Measurements from ENCODE around the gene TNFRSF21.

Gene TNFRSF21

DNA sequence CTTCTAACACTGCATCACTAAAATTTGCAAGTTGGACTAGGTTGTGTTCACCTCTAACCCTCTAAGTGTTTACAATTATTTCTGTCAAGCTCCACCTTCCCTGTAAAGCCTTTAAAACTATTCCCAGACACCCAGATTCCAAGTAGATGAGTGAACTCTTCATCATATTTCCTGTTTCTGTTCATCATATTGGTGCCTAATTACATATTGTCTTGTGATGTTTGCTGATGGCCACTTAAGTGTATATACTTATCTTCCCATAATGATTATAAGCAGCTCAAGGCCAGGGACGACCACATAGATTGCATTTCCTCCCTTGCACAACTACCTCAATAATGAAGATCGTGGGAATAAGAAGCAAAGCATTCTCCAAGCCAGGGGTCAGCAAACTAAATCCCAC lies 16.8 kb downstream of the TNFRSF21 start:
- TF ChIP-seq, protein P1, sequence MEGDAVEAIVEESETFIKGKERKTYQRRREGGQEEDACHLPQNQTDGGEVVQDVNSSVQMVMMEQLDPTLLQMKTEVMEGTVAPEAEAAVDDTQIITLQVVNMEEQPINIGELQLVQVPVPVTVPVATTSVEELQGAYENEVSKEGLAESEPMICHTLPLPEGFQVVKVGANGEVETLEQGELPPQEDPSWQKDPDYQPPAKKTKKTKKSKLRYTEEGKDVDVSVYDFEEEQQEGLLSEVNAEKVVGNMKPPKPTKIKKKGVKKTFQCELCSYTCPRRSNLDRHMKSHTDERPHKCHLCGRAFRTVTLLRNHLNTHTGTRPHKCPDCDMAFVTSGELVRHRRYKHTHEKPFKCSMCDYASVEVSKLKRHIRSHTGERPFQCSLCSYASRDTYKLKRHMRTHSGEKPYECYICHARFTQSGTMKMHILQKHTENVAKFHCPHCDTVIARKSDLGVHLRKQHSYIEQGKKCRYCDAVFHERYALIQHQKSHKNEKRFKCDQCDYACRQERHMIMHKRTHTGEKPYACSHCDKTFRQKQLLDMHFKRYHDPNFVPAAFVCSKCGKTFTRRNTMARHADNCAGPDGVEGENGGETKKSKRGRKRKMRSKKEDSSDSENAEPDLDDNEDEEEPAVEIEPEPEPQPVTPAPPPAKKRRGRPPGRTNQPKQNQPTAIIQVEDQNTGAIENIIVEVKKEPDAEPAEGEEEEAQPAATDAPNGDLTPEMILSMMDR (IDR thresholded peaks at IDR 0.05; ENCODE audit: low read depth, low read length) = no peak
- H3K4me3 ChIP-seq (ENCODE audit: low read depth, low read length) = no peak overlapping the region
- no peak for DNase-seq (ENCODE audit: low read depth, low spot score)
- in situ Hi-C loops (cut with HindIII; ENCODE audit: low sequenced_read_pairs) = no loop called here

GRCh38 chr6:47292027-47292426 lies 17.7 kb downstream of the TNFRSF21 start:
- DNase-seq (ENCODE audit: low read depth, low spot score) = no peak

DNA sequence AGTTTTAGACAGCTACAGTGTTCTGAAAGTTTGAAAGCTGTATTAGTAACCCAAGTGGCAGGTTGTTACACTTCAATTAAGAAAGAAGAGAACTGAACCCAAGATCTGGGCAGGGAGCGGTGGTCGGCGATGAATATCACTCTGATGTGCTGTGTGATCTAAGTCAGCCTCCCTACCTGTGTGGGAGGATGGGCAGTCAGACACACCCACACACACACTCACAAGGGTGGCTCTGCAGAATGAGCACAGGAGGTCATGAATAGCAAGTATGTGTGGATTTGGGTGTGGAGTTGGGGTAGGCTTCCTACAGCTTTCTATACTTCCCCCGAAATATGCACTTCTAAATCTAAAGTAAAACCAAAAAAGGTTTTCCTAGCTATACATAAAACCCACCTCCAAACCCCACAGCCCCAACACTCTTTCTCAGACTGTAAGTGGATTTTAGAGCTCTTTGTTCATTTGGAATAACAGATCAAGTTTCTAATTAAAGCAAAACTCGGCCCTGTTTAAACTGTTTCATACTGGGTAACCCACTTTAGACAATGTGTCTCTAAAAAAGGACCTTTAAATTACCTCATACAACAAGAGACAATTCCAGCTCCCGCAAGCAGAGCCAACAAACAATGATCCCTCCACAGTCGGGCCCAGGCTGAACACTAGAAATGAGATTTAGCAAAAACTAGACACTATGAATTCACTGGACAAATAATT lies 19.4 kb downstream of the TNFRSF21 start:
- TF ChIP-seq, protein P1 (IDR thresholded peaks at IDR 0.05; ENCODE audit: low read depth, low read length) = no peak
- in situ Hi-C loops (cut with HindIII; ENCODE audit: low sequenced_read_pairs) = no loop called here
- no peak for DNase-seq (ENCODE audit: low read depth, low spot score)
- H3K4me3 ChIP-seq (ENCODE audit: low read depth, low read length) = no peak overlapping the region

More at GRCh38 chr6:47292027-47292426, 17.7 kb downstream of the TNFRSF21 start:
- in situ Hi-C loops (cut with HindIII; ENCODE audit: low sequenced_read_pairs) = no loop called here
- TF ChIP-seq, protein P1 (IDR thresholded peaks at IDR 0.05; ENCODE audit: low read depth, low read length) = no peak
- H3K4me3 ChIP-seq (ENCODE audit: low read depth, low read length) = no peak overlapping the region

GRCh38 chr6:47288267-47289090 lies 21.2 kb downstream of the TNFRSF21 start:
- TF ChIP-seq, protein P1 (IDR thresholded peaks at IDR 0.05; ENCODE audit: low read depth, low read length) = no peak
- no peak for DNase-seq (ENCODE audit: low read depth, low spot score)
- no peak overlapping the region for H3K4me3 ChIP-seq (ENCODE audit: low read depth, low read length)
- in situ Hi-C loops (cut with HindIII; ENCODE audit: low sequenced_read_pairs) = no loop called here

GRCh38 chr6:47286301-47286700 lies 23.4 kb downstream of the TNFRSF21 start:
- no peak for DNase-seq (ENCODE audit: low read depth, low spot score)
- in situ Hi-C loops (cut with HindIII; ENCODE audit: low sequenced_read_pairs) = no loop called here
- TF ChIP-seq, protein P1 (IDR thresholded peaks at IDR 0.05; ENCODE audit: low read depth, low read length) = no peak
- H3K4me3 ChIP-seq (ENCODE audit: low read depth, low read length) = no peak overlapping the region

- H3K4me3 ChIP-seq (ENCODE audit: low read depth, low read length) = no peak overlapping the region
- in situ Hi-C loops (cut with HindIII; ENCODE audit: low sequenced_read_pairs) = no loop called here
- TF ChIP-seq, protein P1 (IDR thresholded peaks at IDR 0.05; ENCODE audit: low read depth, low read length) = no peak
- DNase-seq (ENCODE audit: low read depth, low spot score) = no peak
Observed at GRCh38 chr6:47283993-47284392, 25.7 kb downstream of the TNFRSF21 start.

Measured in astrocyte of the spinal cord (primary cell).